Bronchial epithelial cell (primary cell): ENCODE measurements around the gene PPP4R1. TPM values are rescaled to one million over a fixed set of nuclear protein-coding genes. Genes with fewer than 3 reads are reported as not detected.

ENCODE experiments used
- DNase-seq: peaks from one replicate; pipeline ENCODE4 v3.0.0-alpha.2; 2010; ENCODE audit warnings: low read depth
- FAIRE-seq: peaks from 2 replicates; lab custom pipeline; 2011; peaks lifted over from hg19 to GRCh38; lab: Jason Lieb, UNC
- H3K27me3 ChIP-seq: 2 replicates; pipeline ENCODE4 v1.5.1; 2011; ENCODE audit warnings: low read length; ENCODE audit not compliant: control insufficient read depth, insufficient read depth
- H3K36me3 ChIP-seq: 2 replicates; pipeline ENCODE4 v1.5.1; 2011; ENCODE audit warnings: low read length; ENCODE audit not compliant: control insufficient read depth, insufficient read depth
- H3K4me3 ChIP-seq: 2 replicates; pipeline ENCODE4 v1.5.1; 2011; ENCODE audit warnings: mild to moderate bottlenecking, low read depth, low read length, control low read depth
- total RNA-seq: library from RNA; depleted of rRNA; stranded (reverse); fragments of >200 nt; gene quantifications from 2 replicates; pipeline ENCODE4 v1.2.1, GENCODE V29; 2014
- TF ChIP-seq, protein P1 (sequence below): IDR thresholded peaks from 2 replicates; pipeline ENCODE4 v1.5.1; 2011; ENCODE audit warnings: mild to moderate bottlenecking, moderate library complexity, low read length, control low read depth, inconsistent platforms; ENCODE audit not compliant: insufficient read depth, severe bottlenecking

PPP4R1 gene
- total RNA-seq, 1 donor from 2014 or later, result 187 TPM

DNA sequence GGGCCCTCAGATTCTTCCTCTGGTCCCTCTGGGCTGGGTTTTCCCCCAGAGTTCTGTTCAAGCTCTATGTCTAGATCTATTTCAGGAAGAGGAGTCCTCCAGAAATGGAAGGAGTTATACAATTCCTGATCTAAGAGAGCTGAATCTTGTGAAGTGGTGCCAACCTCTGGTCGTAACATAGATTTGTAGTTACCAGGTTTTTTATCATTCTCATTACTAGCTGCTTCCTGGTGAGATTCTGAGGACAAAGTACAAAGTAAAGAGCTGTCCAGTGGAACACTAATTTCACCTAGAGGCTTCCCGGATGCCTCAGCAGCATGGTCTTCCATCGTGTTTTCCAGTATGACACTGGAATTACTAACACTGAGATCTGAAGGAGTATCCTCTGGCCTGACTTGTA, 44.1 kb downstream of the PPP4R1 start:
- DNase-seq (no peak), FAIRE-seq (no peak)
- H3K27me3 ChIP-seq, result no peaks in the 10 kb centered on the region
- H3K4me3 ChIP-seq, result no peak overlapping the region
- peaks cover 26% of the 10 kb centered on the region for H3K36me3 ChIP-seq
- TF ChIP-seq, protein P1, sequence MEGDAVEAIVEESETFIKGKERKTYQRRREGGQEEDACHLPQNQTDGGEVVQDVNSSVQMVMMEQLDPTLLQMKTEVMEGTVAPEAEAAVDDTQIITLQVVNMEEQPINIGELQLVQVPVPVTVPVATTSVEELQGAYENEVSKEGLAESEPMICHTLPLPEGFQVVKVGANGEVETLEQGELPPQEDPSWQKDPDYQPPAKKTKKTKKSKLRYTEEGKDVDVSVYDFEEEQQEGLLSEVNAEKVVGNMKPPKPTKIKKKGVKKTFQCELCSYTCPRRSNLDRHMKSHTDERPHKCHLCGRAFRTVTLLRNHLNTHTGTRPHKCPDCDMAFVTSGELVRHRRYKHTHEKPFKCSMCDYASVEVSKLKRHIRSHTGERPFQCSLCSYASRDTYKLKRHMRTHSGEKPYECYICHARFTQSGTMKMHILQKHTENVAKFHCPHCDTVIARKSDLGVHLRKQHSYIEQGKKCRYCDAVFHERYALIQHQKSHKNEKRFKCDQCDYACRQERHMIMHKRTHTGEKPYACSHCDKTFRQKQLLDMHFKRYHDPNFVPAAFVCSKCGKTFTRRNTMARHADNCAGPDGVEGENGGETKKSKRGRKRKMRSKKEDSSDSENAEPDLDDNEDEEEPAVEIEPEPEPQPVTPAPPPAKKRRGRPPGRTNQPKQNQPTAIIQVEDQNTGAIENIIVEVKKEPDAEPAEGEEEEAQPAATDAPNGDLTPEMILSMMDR, result no peak

DNA sequence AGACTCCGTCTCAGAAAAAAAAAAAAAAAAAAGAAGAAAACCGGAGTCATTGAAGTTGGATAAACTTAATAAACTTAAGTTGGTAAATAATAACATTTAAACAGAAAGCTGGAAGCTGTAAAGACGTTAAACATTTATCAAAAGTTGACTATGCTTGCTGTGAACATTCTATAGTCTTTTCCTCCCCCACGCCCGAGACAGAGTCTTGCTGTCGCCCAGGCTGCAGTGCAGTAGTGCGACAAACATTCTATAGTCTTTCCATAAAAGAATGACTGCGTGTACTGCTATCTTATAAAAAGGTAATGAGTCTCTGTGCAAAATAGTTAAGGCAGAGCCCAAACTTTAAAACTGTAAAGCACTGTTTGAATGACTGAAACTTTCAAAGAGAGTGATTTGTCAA, 45.2 kb downstream of the PPP4R1 start:
- Histone ChIP-seq H3K36me3 (peaks cover 23% of the 10 kb centered on the region), H3K27me3 (no peaks in the 10 kb centered on the region), H3K4me3 (no peak overlapping the region)
- FAIRE-seq (no peak), DNase-seq (no peak)
- TF ChIP-seq, protein P1, result no peak

DNA sequence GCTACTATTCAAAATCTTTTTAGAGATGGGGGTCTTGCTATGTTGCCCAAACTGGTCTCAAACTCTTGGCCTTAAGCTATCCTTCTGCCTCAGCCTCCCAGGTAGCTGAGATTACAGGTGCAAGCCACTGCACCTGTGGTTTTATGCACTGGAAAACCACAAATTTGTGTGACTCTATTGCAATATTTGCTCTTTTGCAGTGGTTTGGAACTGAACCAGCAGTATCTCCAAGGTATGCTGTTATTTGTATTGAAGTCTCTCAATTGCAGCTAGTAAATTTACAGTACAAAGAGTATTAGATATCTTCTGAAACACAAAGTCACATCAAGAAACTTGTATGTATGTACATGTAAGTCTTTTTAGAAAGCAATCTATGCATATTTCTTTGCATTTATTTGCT, 46.2 kb downstream of the PPP4R1 start:
- no peak for DNase-seq
- H3K27me3 ChIP-seq, result no peaks in the 10 kb centered on the region
- FAIRE-seq, result no peak
- TF ChIP-seq, protein P1, result no peak
- no peak overlapping the region for H3K4me3 ChIP-seq
- H3K36me3 ChIP-seq, result peaks cover 23% of the 10 kb centered on the region

DNA sequence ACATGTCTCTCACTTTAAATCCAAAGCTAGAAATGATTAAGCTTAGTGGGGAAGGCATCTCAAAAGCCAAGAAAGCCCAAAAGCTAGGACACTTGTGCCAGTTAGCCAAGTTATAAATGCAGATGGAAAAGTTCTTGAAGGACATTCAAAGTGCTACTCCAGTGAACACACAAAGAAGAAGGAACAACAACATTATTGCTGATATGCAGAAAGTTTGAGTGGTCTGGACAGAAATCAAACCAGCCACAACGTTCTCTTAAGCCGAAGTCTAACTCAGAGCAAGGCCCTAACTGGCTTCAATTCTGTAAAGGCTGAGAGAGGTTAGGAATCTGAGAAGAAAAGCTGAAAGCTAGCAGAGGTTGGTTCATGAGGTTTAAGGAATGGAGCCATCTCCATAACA, 49.0 kb downstream of the PPP4R1 start:
- Histone ChIP-seq H3K27me3 (no peaks in the 10 kb centered on the region), H3K36me3 (peaks cover 29% of the 10 kb centered on the region), H3K4me3 (no peak overlapping the region)
- DNase-seq, result no peak
- TF ChIP-seq, protein P1, result no peak
- FAIRE-seq, result no peak

DNA sequence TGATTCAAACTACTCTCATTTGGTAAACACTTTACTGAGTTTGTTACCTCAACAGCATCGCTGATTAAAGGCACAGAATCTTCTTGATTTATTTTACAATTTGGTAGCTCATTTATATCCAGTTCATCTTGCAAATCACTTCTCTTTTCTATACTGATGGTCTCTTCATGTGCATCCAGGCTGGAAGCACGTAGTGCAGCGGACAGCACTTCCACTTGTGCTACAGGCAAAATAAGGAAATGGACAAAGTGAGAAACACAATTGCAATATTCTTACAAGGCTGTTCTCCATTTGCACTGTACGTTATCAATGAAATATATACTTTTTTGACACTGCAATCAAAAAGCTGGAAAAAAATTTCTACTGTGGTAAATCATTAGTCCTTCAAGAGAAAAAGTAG, 51.0 kb downstream of the PPP4R1 start:
- Histone ChIP-seq H3K36me3 (peaks cover 21% of the 10 kb centered on the region), H3K27me3 (no peaks in the 10 kb centered on the region), H3K4me3 (no peak overlapping the region)
- FAIRE-seq (no peak), DNase-seq (no peak)
- TF ChIP-seq, protein P1, result no peak

DNA sequence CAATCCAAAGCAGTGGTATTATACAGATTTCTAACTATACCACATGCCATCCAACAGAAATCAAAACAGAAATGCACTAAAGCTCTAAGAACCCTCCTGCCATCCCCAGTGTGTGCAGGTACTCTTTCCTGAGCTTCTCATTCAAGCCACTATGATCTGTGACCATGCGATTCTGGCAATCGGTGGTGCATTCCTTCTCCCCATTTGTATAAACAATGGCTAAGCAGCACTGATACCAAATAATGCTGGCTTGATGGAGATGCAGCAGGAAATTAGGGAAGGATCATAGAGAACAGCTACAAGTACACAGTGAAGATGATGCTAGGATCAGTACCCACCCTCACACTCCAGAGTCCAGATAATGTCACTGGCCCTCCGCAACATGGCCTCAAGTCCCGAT, 51.8 kb downstream of the PPP4R1 start:
- DNase-seq (no peak), FAIRE-seq (no peak)
- TF ChIP-seq, protein P1, result no peak
- Histone ChIP-seq H3K36me3 (peaks cover 20% of the 10 kb centered on the region), H3K27me3 (no peaks in the 10 kb centered on the region), H3K4me3 (no peak overlapping the region)
